ENCODE measurements around the gene TP63.

GRCh38 chr3:189779166-189779565, 148.0 kb downstream of the TP63 start:
- TF ChIP-seq, protein P1, sequence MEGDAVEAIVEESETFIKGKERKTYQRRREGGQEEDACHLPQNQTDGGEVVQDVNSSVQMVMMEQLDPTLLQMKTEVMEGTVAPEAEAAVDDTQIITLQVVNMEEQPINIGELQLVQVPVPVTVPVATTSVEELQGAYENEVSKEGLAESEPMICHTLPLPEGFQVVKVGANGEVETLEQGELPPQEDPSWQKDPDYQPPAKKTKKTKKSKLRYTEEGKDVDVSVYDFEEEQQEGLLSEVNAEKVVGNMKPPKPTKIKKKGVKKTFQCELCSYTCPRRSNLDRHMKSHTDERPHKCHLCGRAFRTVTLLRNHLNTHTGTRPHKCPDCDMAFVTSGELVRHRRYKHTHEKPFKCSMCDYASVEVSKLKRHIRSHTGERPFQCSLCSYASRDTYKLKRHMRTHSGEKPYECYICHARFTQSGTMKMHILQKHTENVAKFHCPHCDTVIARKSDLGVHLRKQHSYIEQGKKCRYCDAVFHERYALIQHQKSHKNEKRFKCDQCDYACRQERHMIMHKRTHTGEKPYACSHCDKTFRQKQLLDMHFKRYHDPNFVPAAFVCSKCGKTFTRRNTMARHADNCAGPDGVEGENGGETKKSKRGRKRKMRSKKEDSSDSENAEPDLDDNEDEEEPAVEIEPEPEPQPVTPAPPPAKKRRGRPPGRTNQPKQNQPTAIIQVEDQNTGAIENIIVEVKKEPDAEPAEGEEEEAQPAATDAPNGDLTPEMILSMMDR (IDR thresholded peaks at IDR 0.05): no peak
- TF ChIP-seq EP300 (IDR thresholded peaks at IDR 0.05; ENCODE audit: low read depth) (no peak), POLR2AphosphoS5 (IDR thresholded peaks at IDR 0.05) (no peak), POLR2A (IDR thresholded peaks at IDR 0.05) (no peak)
